Activated T-cell treated with anti-CD3 and anti-CD28 coated beads, Interleukin-2, amount 50 U/mL, for 4 hours (primary cell): ENCODE results near the gene MAML2. TPM values are rescaled to one million over a fixed set of nuclear protein-coding genes. Genes with fewer than 3 reads are reported as not detected.

ENCODE experiments used
- ATAC-seq, 2 donors: fragments of 200-7000 bp; cut with Tn5 transposase; one replicate each; pipeline ENCODE4 v1.10.0; 2021
- DNase-seq: peaks from one replicate; pipeline ENCODE4 v3.0.0-alpha.2; 2020
- H3K27me3 Mint-ChIP-seq: one replicate; pipeline ENCODE4 v1.8.0; 2021; ENCODE audit warnings: low read depth, mixed read lengths
- H3K36me3 Mint-ChIP-seq: one replicate; pipeline ENCODE4 v1.8.0; 2022; ENCODE audit warnings: mixed read lengths; ENCODE audit not compliant: insufficient read depth
- H3K4me1 Mint-ChIP-seq: one replicate; pipeline ENCODE4 v1.8.0; 2021; ENCODE audit warnings: low read depth, mixed read lengths
- H3K4me3 Mint-ChIP-seq: one replicate; pipeline ENCODE4 v1.8.0; 2021; ENCODE audit warnings: mild to moderate bottlenecking, moderate library complexity, mixed read lengths
- H3K9me3 Mint-ChIP-seq: one replicate; pipeline ENCODE4 v1.8.0; 2021; ENCODE audit warnings: mixed read lengths
- total RNA-seq, 3 donors: library from RNA; stranded (reverse); gene quantifications; one replicate each; pipeline ENCODE4 v1.2.1, GENCODE V29; 2021

MAML2 gene
- total RNA-seq, 3 donors from 2014 or later = 27.3 to 29.8 (median 29.2) TPM

DNA sequence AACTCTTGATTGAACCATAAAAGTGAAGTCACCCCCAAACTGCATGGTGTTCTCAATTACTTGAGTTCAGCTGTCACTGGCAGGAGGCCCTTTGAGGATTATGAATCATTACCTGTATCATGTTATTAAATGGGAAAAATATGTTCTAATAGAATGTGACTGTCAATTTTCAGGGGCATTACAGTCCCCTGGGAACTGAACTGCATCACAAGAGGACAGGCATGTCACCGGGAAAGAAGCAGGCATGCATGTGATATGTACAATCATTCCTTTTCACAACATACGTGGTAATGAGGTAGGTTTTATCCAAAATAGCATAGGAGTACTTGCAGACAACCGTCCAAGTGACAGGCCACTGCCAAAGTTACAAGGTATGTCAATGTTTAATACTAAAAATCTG, 165.8 kb downstream of the MAML2 start:
- H3K4me3 Mint-ChIP-seq = no peak overlapping the region
- peaks cover 57% of the 10 kb centered on the region for H3K36me3 Mint-ChIP-seq
- H3K9me3 Mint-ChIP-seq = no peaks in the 10 kb centered on the region
- ATAC-seq (no peak), DNase-seq (no peak)
- no peaks in the 10 kb centered on the region for H3K27me3 Mint-ChIP-seq
- H3K4me1 Mint-ChIP-seq = peaks cover 72% of the 10 kb centered on the region

DNA sequence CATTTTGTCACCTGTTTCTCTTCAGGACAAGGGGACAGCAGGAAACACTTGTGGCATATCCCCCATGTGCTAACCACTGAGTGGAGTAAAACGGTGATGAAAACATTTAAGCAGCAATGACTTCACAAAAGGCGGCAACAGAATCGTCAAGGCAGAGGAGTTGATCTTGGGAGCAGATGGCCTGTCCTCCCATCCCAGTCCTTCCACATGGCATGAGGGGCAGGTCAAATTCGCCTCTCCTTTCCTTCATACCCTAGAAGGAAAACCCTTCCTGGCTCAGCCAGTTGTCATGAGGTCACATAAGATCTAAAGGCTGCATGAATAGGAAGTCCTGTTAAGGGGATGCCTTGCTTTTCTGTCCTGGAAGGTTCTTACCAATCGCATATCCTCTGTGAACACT, 169.1 kb downstream of the MAML2 start:
- ATAC-seq (no peak), DNase-seq (no peak)
- no peak overlapping the region for H3K4me3 Mint-ChIP-seq
- peaks cover 63% of the 10 kb centered on the region for H3K36me3 Mint-ChIP-seq
- no peaks in the 10 kb centered on the region for H3K27me3 Mint-ChIP-seq
- peaks cover 76% of the 10 kb centered on the region for H3K4me1 Mint-ChIP-seq
- no peaks in the 10 kb centered on the region for H3K9me3 Mint-ChIP-seq

DNA sequence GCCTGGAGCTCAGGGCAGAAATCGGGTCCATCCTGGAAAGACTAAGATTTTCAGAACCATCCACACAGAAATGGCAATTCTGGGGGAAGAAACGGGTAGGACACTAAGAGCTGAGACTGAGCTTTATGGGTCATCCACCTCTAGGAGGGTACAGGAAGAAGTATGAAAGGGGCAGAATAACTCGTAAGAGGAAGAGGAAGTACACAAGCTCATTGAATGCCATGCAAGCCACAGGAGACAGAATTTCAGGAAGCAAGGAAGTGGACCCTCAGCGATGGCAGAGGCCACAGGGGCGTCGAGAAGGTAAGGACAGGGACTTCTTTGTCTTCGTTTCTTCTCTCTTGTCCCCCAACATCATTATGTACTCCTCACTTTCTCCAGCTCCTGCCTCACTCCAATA, 169.6 kb downstream of the MAML2 start:
- peaks cover 59% of the 10 kb centered on the region for H3K36me3 Mint-ChIP-seq
- DNase-seq (no peak), ATAC-seq (no peak)
- peaks cover 76% of the 10 kb centered on the region for H3K4me1 Mint-ChIP-seq
- H3K4me3 Mint-ChIP-seq = no peak overlapping the region
- no peaks in the 10 kb centered on the region for H3K27me3 Mint-ChIP-seq
- no peaks in the 10 kb centered on the region for H3K9me3 Mint-ChIP-seq

DNA sequence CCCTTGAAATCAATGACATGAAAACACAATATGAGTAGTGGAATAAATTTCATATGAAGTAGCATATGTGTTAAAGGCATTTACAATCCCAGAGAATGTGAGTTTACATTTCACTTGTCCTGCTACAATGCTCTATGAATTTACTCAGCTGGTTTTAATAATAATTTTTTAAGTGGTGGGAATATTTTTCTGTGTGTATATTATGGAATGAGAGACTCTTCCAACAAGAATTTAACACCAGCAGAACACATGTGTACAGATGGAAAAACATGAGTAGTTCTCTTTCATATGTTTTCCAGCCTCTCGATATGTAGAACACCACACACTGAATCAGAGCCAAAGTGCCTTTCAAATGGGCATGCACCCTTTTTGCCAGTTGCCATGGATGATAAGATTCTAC, 170.4 kb downstream of the MAML2 start:
- no peak for DNase-seq
- ATAC-seq = no peak
- Mint-ChIP-seq H3K4me1 (peaks cover 73% of the 10 kb centered on the region), H3K27me3 (no peaks in the 10 kb centered on the region), H3K9me3 (no peaks in the 10 kb centered on the region), H3K4me3 (no peak overlapping the region), H3K36me3 (peaks cover 55% of the 10 kb centered on the region)

- Mint-ChIP-seq H3K27me3 (no peaks in the 10 kb centered on the region), H3K9me3 (no peaks in the 10 kb centered on the region), H3K4me3 (no peak overlapping the region), H3K4me1 (peaks cover 82% of the 10 kb centered on the region), H3K36me3 (peaks cover 43% of the 10 kb centered on the region)
- ATAC-seq (no peak), DNase-seq (no peak)
Observed at GRCh38 chr11:96169250-96169649, 173.7 kb downstream of the MAML2 start.

- no peaks in the 10 kb centered on the region for H3K9me3 Mint-ChIP-seq
- peaks cover 76% of the 10 kb centered on the region for H3K4me1 Mint-ChIP-seq
- peak; percentile 68 to 83 for ATAC-seq
- no peak overlapping the region for H3K4me3 Mint-ChIP-seq
- H3K36me3 Mint-ChIP-seq = peaks cover 37% of the 10 kb centered on the region
- DNase-seq = peak; percentile 13
- H3K27me3 Mint-ChIP-seq = no peaks in the 10 kb centered on the region
Observed at GRCh38 chr11:96168623-96169022, 174.4 kb downstream of the MAML2 start.

- Mint-ChIP-seq H3K9me3 (no peaks in the 10 kb centered on the region), H3K4me1 (peaks cover 67% of the 10 kb centered on the region), H3K36me3 (peaks cover 34% of the 10 kb centered on the region), H3K4me3 (no peak overlapping the region), H3K27me3 (no peaks in the 10 kb centered on the region)
- no peak for DNase-seq
- no peak for ATAC-seq
Observed at GRCh38 chr11:96167787-96168186, 175.2 kb downstream of the MAML2 start.

- Mint-ChIP-seq H3K36me3 (peaks cover 33% of the 10 kb centered on the region), H3K4me1 (peaks cover 62% of the 10 kb centered on the region), H3K4me3 (no peak overlapping the region), H3K9me3 (no peaks in the 10 kb centered on the region), H3K27me3 (no peaks in the 10 kb centered on the region)
- DNase-seq (no peak), ATAC-seq (no peak)
Observed at GRCh38 chr11:96167203-96167758, 175.7 kb downstream of the MAML2 start.

DNA sequence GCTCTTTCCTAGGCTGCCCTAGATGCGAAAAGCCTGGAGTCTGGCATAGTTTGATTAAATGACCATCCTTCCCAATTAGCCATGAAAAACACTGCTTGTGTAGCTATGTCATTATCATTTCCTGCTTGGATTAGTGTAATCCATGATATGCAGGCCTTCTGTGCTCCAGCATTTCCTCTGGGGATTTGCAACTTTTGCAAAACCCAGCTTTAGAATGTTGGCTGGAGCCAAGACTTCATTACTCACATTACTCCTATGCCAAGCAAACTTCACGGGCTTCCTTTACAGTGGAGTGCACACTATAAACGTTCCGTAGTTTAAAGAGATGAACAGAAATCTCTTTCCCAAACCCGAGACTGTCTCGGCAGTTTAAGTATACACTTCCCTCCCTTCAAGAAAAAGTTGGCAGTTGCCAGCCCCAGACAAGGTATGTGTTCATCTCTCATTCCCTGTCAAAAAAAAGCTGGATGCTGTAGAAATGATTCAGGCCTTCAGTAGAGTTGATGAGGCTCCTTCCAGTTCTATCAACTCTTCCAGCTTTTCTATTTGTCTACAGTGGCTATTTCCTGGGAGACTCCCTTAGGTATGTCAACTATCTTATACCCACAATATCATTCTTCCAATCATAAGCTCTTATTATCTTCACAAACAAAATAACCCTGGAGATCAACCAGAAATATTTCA, 180.0 kb downstream of the MAML2 start:
- no peak overlapping the region for H3K4me3 Mint-ChIP-seq
- H3K27me3 Mint-ChIP-seq = no peaks in the 10 kb centered on the region
- no peaks in the 10 kb centered on the region for H3K9me3 Mint-ChIP-seq
- DNase-seq (no peak), ATAC-seq (no peak)
- peaks cover 42% of the 10 kb centered on the region for H3K4me1 Mint-ChIP-seq
- H3K36me3 Mint-ChIP-seq = peaks cover 14% of the 10 kb centered on the region

DNA sequence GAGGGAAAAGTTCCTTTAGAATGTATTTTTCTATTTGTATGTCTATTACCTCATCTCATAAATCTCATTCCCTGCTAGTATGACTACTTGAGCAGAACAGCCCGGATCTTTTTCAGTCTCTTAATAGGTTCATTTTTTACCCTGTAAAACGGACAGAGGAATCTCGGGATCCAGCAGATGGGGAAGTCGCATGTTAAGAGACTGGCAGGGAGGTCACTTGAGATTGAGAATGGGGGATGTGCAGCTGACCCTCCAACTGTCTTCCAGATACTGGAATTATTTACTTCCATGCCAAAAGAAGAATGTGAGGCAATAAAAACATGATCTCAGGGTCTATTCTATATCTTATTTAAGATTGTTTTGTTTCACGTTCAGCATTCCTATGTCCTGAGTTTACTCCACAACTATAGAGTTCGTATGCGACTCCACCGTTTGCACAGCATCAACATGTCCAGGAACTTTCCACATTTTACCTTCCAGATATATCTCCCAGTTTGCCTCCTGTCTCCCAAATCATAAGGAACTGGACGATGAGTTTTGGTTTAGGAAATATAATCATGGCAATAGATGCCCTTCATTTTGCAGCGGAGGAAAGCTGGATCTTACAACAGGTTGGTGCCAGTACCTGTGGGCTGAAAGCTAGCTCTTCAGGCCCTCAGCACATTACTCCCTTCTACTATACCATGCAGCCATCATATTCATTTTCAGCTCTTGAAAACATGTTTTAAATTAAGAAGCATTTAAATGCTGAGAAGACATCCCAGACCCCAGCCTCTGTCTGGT, 181.5 kb downstream of the MAML2 start:
- no peak for ATAC-seq
- H3K9me3 Mint-ChIP-seq = no peaks in the 10 kb centered on the region

GRCh38 chr11:96160732-96161306, 182.2 kb downstream of the MAML2 start:
- Mint-ChIP-seq H3K9me3 (no peaks in the 10 kb centered on the region), H3K4me3 (no peak overlapping the region), H3K27me3 (no peaks in the 10 kb centered on the region), H3K36me3 (peaks cover 16% of the 10 kb centered on the region), H3K4me1 (peaks cover 44% of the 10 kb centered on the region)
- no peak for ATAC-seq
- no peak for DNase-seq

More for the DNA sequence above, 181.5 kb downstream of the MAML2 start:
- no peaks in the 10 kb centered on the region for H3K27me3 Mint-ChIP-seq
- peaks cover 14% of the 10 kb centered on the region for H3K36me3 Mint-ChIP-seq
- H3K4me1 Mint-ChIP-seq = peaks cover 43% of the 10 kb centered on the region
- DNase-seq = no peak
- no peak overlapping the region for H3K4me3 Mint-ChIP-seq

GRCh38 chr11:96159968-96160367, 183.0 kb downstream of the MAML2 start:
- Mint-ChIP-seq H3K4me3 (no peak overlapping the region), H3K27me3 (no peaks in the 10 kb centered on the region), H3K9me3 (no peaks in the 10 kb centered on the region), H3K36me3 (peaks cover 14% of the 10 kb centered on the region), H3K4me1 (peaks cover 46% of the 10 kb centered on the region)
- DNase-seq (no peak), ATAC-seq (no peak)

- Mint-ChIP-seq H3K27me3 (no peaks in the 10 kb centered on the region), H3K9me3 (no peaks in the 10 kb centered on the region), H3K36me3 (peaks cover 9% of the 10 kb centered on the region), H3K4me3 (no peak overlapping the region), H3K4me1 (peaks cover 50% of the 10 kb centered on the region)
- DNase-seq (no peak), ATAC-seq (no peak)
Observed at GRCh38 chr11:96158126-96158525, 184.9 kb downstream of the MAML2 start.

DNA sequence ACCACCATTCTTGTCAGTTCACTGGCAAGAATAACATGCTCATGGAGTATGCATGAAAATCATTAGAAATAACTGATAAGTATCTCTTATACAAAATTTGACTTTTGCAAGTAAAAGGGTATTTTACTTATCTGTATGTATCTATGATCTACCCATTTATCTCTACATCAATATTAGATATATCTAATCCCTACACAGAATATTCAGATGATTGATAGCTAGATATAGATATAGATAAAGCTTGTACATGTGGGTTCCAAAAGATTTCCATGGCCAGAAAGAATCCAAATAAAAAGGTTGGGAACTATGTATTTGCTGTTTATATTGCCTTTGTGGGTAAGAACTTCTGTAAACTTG, 185.5 kb downstream of the MAML2 start:
- Mint-ChIP-seq H3K4me1 (peaks cover 54% of the 10 kb centered on the region), H3K27me3 (no peaks in the 10 kb centered on the region)
- no peak for ATAC-seq

GRCh38 chr11:96156379-96156722, 186.6 kb downstream of the MAML2 start:
- no peaks in the 10 kb centered on the region for H3K27me3 Mint-ChIP-seq
- peaks cover 59% of the 10 kb centered on the region for H3K4me1 Mint-ChIP-seq
- H3K9me3 Mint-ChIP-seq = no peaks in the 10 kb centered on the region
- peaks cover 7% of the 10 kb centered on the region for H3K36me3 Mint-ChIP-seq
- H3K4me3 Mint-ChIP-seq = peak overlapping the region; percentile 23
- ATAC-seq (no peak), DNase-seq (no peak)

More for the DNA sequence above, 185.5 kb downstream of the MAML2 start:
- Mint-ChIP-seq H3K4me3 (no peak overlapping the region), H3K36me3 (peaks cover 9% of the 10 kb centered on the region), H3K9me3 (no peaks in the 10 kb centered on the region)
- no peak for DNase-seq
